Endothelial cell of umbilical vein (primary cell): ENCODE results near the gene AEBP1.

ENCODE experiments used
- CTCF ChIP-seq, 2 donors: IDR thresholded peaks; 1 replicate in 1 of 2; 2 replicates in 1 of 2; pipeline ENCODE4 v1.5.1; 2011; ENCODE audit warnings: low read length in 2 of 2, mild to moderate bottlenecking in 2 of 2, moderate library complexity in 2 of 2, control low read depth in 1 of 2, inconsistent platforms in 1 of 2, low read depth in 1 of 2; ENCODE audit not compliant: insufficient read depth in 1 of 2; ENCODE audit errors: extremely low read depth in 1 of 2
- EZH2 ChIP-seq: IDR thresholded peaks from 2 replicates; pipeline ENCODE4 v1.6.1; 2012; ENCODE audit warnings: borderline replicate concordance, low read depth, mild to moderate bottlenecking, moderate library complexity, low read length, inconsistent platforms; ENCODE audit not compliant: severe bottlenecking
- POLR2A ChIP-seq: IDR thresholded peaks from 2 replicates; pipeline ENCODE4 v1.6.1; 2012; ENCODE audit warnings: low read depth, mild to moderate bottlenecking, control low read depth, low read length

GRCh38 chr7:44082541-44083207 lies 21.5 kb upstream of the AEBP1 start:
- no peak for TF ChIP-seq EZH2
- no peak for TF ChIP-seq CTCF (IDR thresholded peaks at IDR 0.05; ENCODE audit: extremely low read depth in 1 of 2, insufficient read depth in 1 of 2, low read depth in 1 of 2, low read length in 2 of 2)
- TF ChIP-seq POLR2A = peak; percentile 72
